GM10266 (cell line): ENCODE data around the gene SP3.

ENCODE experiments used
- DNase-seq: peaks from one replicate; pipeline ENCODE4 v3.0.0; 2012; ENCODE audit errors: extremely low spot score
- TF ChIP-seq, protein P1 (sequence below): IDR thresholded peaks from 2 replicates; pipeline ENCODE4 v1.5.1; 2012; ENCODE audit warnings: mild to moderate bottlenecking, low read depth; ENCODE audit not compliant: control insufficient read depth, insufficient read depth; ENCODE audit errors: missing control alignments

The SP3 gene

GRCh38 chr2:173934895-173935294 lies 30.3 kb downstream of the SP3 start:
- no peak for DNase-seq
- TF ChIP-seq, protein P1, sequence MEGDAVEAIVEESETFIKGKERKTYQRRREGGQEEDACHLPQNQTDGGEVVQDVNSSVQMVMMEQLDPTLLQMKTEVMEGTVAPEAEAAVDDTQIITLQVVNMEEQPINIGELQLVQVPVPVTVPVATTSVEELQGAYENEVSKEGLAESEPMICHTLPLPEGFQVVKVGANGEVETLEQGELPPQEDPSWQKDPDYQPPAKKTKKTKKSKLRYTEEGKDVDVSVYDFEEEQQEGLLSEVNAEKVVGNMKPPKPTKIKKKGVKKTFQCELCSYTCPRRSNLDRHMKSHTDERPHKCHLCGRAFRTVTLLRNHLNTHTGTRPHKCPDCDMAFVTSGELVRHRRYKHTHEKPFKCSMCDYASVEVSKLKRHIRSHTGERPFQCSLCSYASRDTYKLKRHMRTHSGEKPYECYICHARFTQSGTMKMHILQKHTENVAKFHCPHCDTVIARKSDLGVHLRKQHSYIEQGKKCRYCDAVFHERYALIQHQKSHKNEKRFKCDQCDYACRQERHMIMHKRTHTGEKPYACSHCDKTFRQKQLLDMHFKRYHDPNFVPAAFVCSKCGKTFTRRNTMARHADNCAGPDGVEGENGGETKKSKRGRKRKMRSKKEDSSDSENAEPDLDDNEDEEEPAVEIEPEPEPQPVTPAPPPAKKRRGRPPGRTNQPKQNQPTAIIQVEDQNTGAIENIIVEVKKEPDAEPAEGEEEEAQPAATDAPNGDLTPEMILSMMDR = no peak

GRCh38 chr2:173931751-173932150 lies 33.4 kb downstream of the SP3 start:
- TF ChIP-seq, protein P1 = no peak
- DNase-seq = no peak

DNA sequence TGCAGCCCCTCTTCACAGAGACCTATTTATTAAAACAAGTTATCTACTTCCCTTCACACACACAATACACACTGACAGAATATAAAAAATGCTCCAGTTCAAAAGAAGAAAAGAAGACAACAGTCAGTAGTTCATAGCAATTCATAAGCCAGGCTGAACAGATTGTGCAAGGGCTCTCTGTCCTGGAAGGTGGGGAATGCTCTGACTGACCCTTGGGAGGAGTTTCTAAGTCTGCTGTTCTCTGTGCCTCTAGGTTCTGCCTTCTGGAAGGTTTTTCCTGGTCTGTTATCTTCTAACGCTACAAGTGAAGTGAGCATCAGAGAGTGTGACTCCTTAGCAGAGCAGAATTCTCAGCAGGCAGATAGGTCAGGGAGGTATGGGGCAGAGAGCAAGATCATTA lies 35.7 kb downstream of the SP3 start:
- DNase-seq = no peak
- TF ChIP-seq, protein P1 = no peak

GRCh38 chr2:173926875-173927274 lies 38.3 kb downstream of the SP3 start:
- no peak for DNase-seq
- TF ChIP-seq, protein P1 = no peak

GRCh38 chr2:173924285-173924684 lies 40.9 kb downstream of the SP3 start:
- TF ChIP-seq, protein P1 = no peak

DNA sequence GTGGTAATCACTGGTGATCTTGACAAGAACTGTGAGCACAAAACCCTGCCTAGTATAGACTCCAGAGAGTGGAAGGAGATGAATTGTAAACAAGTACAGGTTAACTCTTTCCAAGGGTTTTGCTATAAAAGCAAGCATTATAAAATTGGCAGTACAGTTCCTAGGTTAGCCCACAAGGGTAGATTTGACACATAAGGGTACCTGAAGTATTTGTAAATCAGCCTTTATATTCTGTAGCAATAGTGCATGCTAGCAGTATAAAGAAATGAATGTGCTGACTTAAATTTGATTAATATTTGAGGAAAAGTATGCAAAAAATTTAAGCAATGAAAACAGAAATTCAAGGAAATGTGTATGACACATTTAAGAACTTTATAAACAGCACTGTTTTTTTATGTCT lies 42.4 kb downstream of the SP3 start:
- no peak for DNase-seq
- TF ChIP-seq, protein P1 = no peak

More at GRCh38 chr2:173924285-173924684, 40.9 kb downstream of the SP3 start:
- DNase-seq = no peak

DNA sequence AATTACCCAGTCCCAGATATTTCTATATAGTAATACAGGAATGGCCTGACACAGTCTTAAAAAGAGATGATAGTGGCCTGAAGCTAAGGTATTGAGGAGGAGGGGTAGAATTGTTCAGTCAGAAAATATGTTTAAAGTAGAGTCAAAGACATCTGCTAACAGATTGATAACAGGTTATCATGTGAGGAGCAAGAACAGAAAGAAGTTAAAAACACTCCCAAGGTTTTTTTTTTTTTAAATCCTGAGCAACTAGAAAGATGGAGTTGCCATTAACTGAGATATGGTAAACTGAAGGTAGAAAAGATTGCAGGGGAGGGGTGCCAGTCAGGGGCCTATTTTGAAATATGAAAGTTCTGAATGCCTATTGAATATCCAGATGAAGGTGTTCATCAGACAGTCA lies 43.1 kb downstream of the SP3 start:
- TF ChIP-seq, protein P1 = no peak
- DNase-seq = no peak
